T-helper 1 cell treated with Interleukin-12 subunit alpha and Interleukin-12 subunit beta and Interleukin-4 antibody, amounts not matched to agents 30 μg/mL and 1 μg/mL, for 36 hours (primary cell): ENCODE results near the gene FBXW4.

Experiments
- H3K27ac Mint-ChIP-seq: one replicate; pipeline ENCODE4 v1.8.0; 2021; ENCODE audit warnings: mild to moderate bottlenecking, mixed read lengths
- H3K27me3 Mint-ChIP-seq: one replicate; pipeline ENCODE4 v1.8.0; 2021; ENCODE audit warnings: low read depth, mixed read lengths
- H3K36me3 Mint-ChIP-seq: one replicate; pipeline ENCODE4 v1.8.0; 2021; ENCODE audit warnings: low read depth, mixed read lengths
- H3K4me1 Mint-ChIP-seq: one replicate; pipeline ENCODE4 v1.8.0; 2021; ENCODE audit warnings: low read depth, mixed read lengths
- H3K4me3 Mint-ChIP-seq: one replicate; pipeline ENCODE4 v1.8.0; 2021; ENCODE audit warnings: mild to moderate bottlenecking, moderate library complexity, mixed read lengths
- H3K9me3 Mint-ChIP-seq: one replicate; pipeline ENCODE4 v1.8.0; 2021; ENCODE audit warnings: mixed read lengths

The FBXW4 gene

GRCh38 chr10:101686133-101686925 is 8.6 kb downstream of the FBXW4 start:
- H3K27me3 Mint-ChIP-seq = no peaks in the 10 kb centered on the region
- H3K4me1 Mint-ChIP-seq = peaks cover 22% of the 10 kb centered on the region
- H3K9me3 Mint-ChIP-seq = no peaks in the 10 kb centered on the region
- H3K4me3 Mint-ChIP-seq = no peak overlapping the region
- no peak overlapping the region for H3K27ac Mint-ChIP-seq
- H3K36me3 Mint-ChIP-seq = peaks cover 26% of the 10 kb centered on the region

- Mint-ChIP-seq H3K27me3 (no peaks in the 10 kb centered on the region), H3K27ac (no peak overlapping the region), H3K9me3 (no peaks in the 10 kb centered on the region), H3K4me1 (peaks cover 19% of the 10 kb centered on the region), H3K36me3 (peaks cover 26% of the 10 kb centered on the region), H3K4me3 (no peak overlapping the region)
These were observed 10.2 kb downstream of the FBXW4 start for GRCh38 chr10:101684782-101685181.

GRCh38 chr10:101683276-101683675 is 11.7 kb downstream of the FBXW4 start:
- H3K4me1 Mint-ChIP-seq = peaks cover 19% of the 10 kb centered on the region
- no peaks in the 10 kb centered on the region for H3K27me3 Mint-ChIP-seq
- H3K4me3 Mint-ChIP-seq = no peak overlapping the region
- H3K36me3 Mint-ChIP-seq = peaks cover 21% of the 10 kb centered on the region
- no peaks in the 10 kb centered on the region for H3K9me3 Mint-ChIP-seq
- H3K27ac Mint-ChIP-seq = no peak overlapping the region

- Mint-ChIP-seq H3K4me3 (no peak overlapping the region), H3K9me3 (peaks cover under 1% of the 10 kb centered on the region), H3K27me3 (no peaks in the 10 kb centered on the region), H3K36me3 (peaks cover 16% of the 10 kb centered on the region), H3K4me1 (peaks cover 14% of the 10 kb centered on the region), H3K27ac (no peak overlapping the region)
These were observed 12.7 kb downstream of the FBXW4 start for GRCh38 chr10:101682172-101682825.

- Mint-ChIP-seq H3K27me3 (no peaks in the 10 kb centered on the region), H3K27ac (no peak overlapping the region), H3K4me3 (no peak overlapping the region), H3K36me3 (peaks cover 41% of the 10 kb centered on the region), H3K4me1 (peaks cover 1% of the 10 kb centered on the region), H3K9me3 (peaks cover 8% of the 10 kb centered on the region)
These were observed 18.4 kb downstream of the FBXW4 start for GRCh38 chr10:101676565-101676964.

GRCh38 chr10:101675115-101675514 is 19.9 kb downstream of the FBXW4 start:
- H3K9me3 Mint-ChIP-seq = peaks cover 8% of the 10 kb centered on the region
- peaks cover 51% of the 10 kb centered on the region for H3K36me3 Mint-ChIP-seq
- no peak overlapping the region for H3K27ac Mint-ChIP-seq
- H3K27me3 Mint-ChIP-seq = no peaks in the 10 kb centered on the region
- H3K4me1 Mint-ChIP-seq = peaks cover 14% of the 10 kb centered on the region
- H3K4me3 Mint-ChIP-seq = no peak overlapping the region

GRCh38 chr10:101672536-101672935 is 22.4 kb downstream of the FBXW4 start:
- Mint-ChIP-seq H3K36me3 (peaks cover 59% of the 10 kb centered on the region), H3K9me3 (peaks cover 8% of the 10 kb centered on the region), H3K4me1 (peaks cover 14% of the 10 kb centered on the region), H3K27me3 (no peaks in the 10 kb centered on the region), H3K4me3 (no peak overlapping the region), H3K27ac (no peak overlapping the region)

- no peak overlapping the region for H3K27ac Mint-ChIP-seq
- H3K9me3 Mint-ChIP-seq = no peaks in the 10 kb centered on the region
- H3K4me1 Mint-ChIP-seq = peaks cover 14% of the 10 kb centered on the region
- peaks cover 54% of the 10 kb centered on the region for H3K36me3 Mint-ChIP-seq
- H3K4me3 Mint-ChIP-seq = no peak overlapping the region
- H3K27me3 Mint-ChIP-seq = no peaks in the 10 kb centered on the region
These were observed 23.5 kb downstream of the FBXW4 start for GRCh38 chr10:101671453-101671852.

- Mint-ChIP-seq H3K27ac (peak overlapping the region; percentile 3), H3K4me1 (peaks cover 14% of the 10 kb centered on the region), H3K9me3 (no peaks in the 10 kb centered on the region), H3K4me3 (no peak overlapping the region), H3K27me3 (no peaks in the 10 kb centered on the region), H3K36me3 (peaks cover 52% of the 10 kb centered on the region)
These were observed 24.3 kb downstream of the FBXW4 start for GRCh38 chr10:101670635-101671034.

GRCh38 chr10:101669181-101669580 is 25.8 kb downstream of the FBXW4 start:
- H3K4me3 Mint-ChIP-seq = no peak overlapping the region
- peaks cover 14% of the 10 kb centered on the region for H3K4me1 Mint-ChIP-seq
- H3K27ac Mint-ChIP-seq = no peak overlapping the region
- H3K27me3 Mint-ChIP-seq = no peaks in the 10 kb centered on the region
- H3K36me3 Mint-ChIP-seq = peaks cover 48% of the 10 kb centered on the region
- no peaks in the 10 kb centered on the region for H3K9me3 Mint-ChIP-seq

GRCh38 chr10:101668566-101668965 is 26.4 kb downstream of the FBXW4 start:
- Mint-ChIP-seq H3K27me3 (no peaks in the 10 kb centered on the region), H3K36me3 (peaks cover 45% of the 10 kb centered on the region), H3K4me3 (no peak overlapping the region), H3K4me1 (peaks cover 14% of the 10 kb centered on the region), H3K9me3 (no peaks in the 10 kb centered on the region), H3K27ac (no peak overlapping the region)

- Mint-ChIP-seq H3K4me1 (peaks cover 10% of the 10 kb centered on the region), H3K36me3 (peaks cover 38% of the 10 kb centered on the region), H3K27me3 (no peaks in the 10 kb centered on the region), H3K27ac (no peak overlapping the region), H3K4me3 (no peak overlapping the region), H3K9me3 (no peaks in the 10 kb centered on the region)
These were observed 28.9 kb downstream of the FBXW4 start for GRCh38 chr10:101666083-101666482.

GRCh38 chr10:101663097-101663496 is 31.9 kb downstream of the FBXW4 start:
- H3K36me3 Mint-ChIP-seq = peaks cover 33% of the 10 kb centered on the region
- no peaks in the 10 kb centered on the region for H3K27me3 Mint-ChIP-seq
- no peak overlapping the region for H3K27ac Mint-ChIP-seq
- no peak overlapping the region for H3K4me3 Mint-ChIP-seq
- H3K4me1 Mint-ChIP-seq = no peaks in the 10 kb centered on the region
- no peaks in the 10 kb centered on the region for H3K9me3 Mint-ChIP-seq

GRCh38 chr10:101660256-101660655 is 34.7 kb downstream of the FBXW4 start:
- Mint-ChIP-seq H3K27me3 (no peaks in the 10 kb centered on the region), H3K27ac (no peak overlapping the region), H3K9me3 (no peaks in the 10 kb centered on the region), H3K4me3 (no peak overlapping the region), H3K4me1 (no peaks in the 10 kb centered on the region), H3K36me3 (peaks cover 44% of the 10 kb centered on the region)

GRCh38 chr10:101658975-101659374 is 36.0 kb downstream of the FBXW4 start:
- Mint-ChIP-seq H3K9me3 (no peaks in the 10 kb centered on the region), H3K27me3 (no peaks in the 10 kb centered on the region), H3K36me3 (peaks cover 43% of the 10 kb centered on the region), H3K4me3 (no peak overlapping the region), H3K27ac (no peak overlapping the region), H3K4me1 (no peaks in the 10 kb centered on the region)
